ENCODE measurements around the gene ERI3. TPM values are rescaled to one million over a fixed set of nuclear protein-coding genes. Genes with fewer than 3 reads are reported as not detected.

Gene ERI3
- total and polyA plus RNA-seq, 10 of the 15 experiments (the other 5 are each of a cell fraction or from before 2014, with no cell fraction given), result 20.6 to 90.4 (median 41.2) TPM

GRCh38 chr1:44313265-44313918 is 41.7 kb downstream of the ERI3 start:
- H3K9ac ChIP-seq (ENCODE audit: control insufficient read depth, insufficient read depth, low read length), result no peak overlapping the region
- H3K27me3 ChIP-seq (replicated peaks in 1 of 2; ENCODE audit: control insufficient read depth in 2 of 2, insufficient read depth in 2 of 2, low read length in 1 of 2), result no peaks in the 10 kb centered on the region
- no peaks in the 10 kb centered on the region for H4K20me1 ChIP-seq (ENCODE audit: control insufficient read depth, insufficient read depth)
- 95% methylated on average over 3 of the region's 3 CpGs for WGBS (ENCODE audit: insufficient coverage, insufficient replicate concordance, low lambda C conversion rate, missing lambda C conversion rate)
- H3K4me3 ChIP-seq, result no peak overlapping the region
- no peak overlapping the region for H2AFZ ChIP-seq (ENCODE audit: control insufficient read depth, low read depth, low read length)
- TF ChIP-seq TAF1 (IDR thresholded peaks at IDR 0.05; ENCODE audit: borderline replicate concordance, low read depth, low read length) (no peak), ZBTB40 (IDR thresholded peaks at IDR 0.05; ENCODE audit: borderline replicate concordance) (no peak), CHD1 (IDR thresholded peaks at IDR 0.05; ENCODE audit: low read depth, low read length) (no peak), CREB1 (IDR thresholded peaks at IDR 0.05; ENCODE audit: low read depth) (no peak), CBX5 (IDR thresholded peaks at IDR 0.05; ENCODE audit: low read depth) (no peak), BCL11A (IDR thresholded peaks at IDR 0.05; ENCODE audit: low read depth, low read length) (no peak), CHD4 (IDR thresholded peaks at IDR 0.05) (no peak)
- ChIA-PET SMC1A (ENCODE audit: uncharacterized antibody, unreplicated experiment) (interaction anchor here (1.4 kb wide), 1 partner anchor 18 kb away, joined by 3 read pairs; no protein-coding TSS in a partner anchor), CTCF (interaction anchor here (1.3 to 2.4 kb wide), 3 partner anchors 8 to 96 kb away, joined by 3 to 8 read pairs (median 3); no protein-coding TSS in a partner anchor), POLR2A (interaction anchor here (0.7 kb wide), 1 partner anchor 17 kb away, joined by 3 read pairs; no protein-coding TSS in a partner anchor), RAD21 (ENCODE audit: unreplicated experiment) (no interaction called here)
- no peak for ATAC-seq
- in situ Hi-C loops (cut with MboI) (no loop called here), intact Hi-C loops (cut with micrococcal nuclease; ENCODE audit: unreplicated experiment) (no loop called here)
- no peaks in the 10 kb centered on the region for H3K9me3 ChIP-seq (replicated peaks; ENCODE audit: control insufficient read depth, insufficient read depth, low read length)
- no peak for DNase-seq (ENCODE audit: low read depth, low spot score)
- H3K79me2 ChIP-seq (ENCODE audit: control insufficient read depth, insufficient read depth, low read length), result no peaks in the 10 kb centered on the region
- no TSS peak for BruUV-seq (replicated peaks)
- H3K27ac ChIP-seq (ENCODE audit: control insufficient read depth, insufficient read depth), result no peak overlapping the region
- H3K4me1 ChIP-seq (ENCODE audit: control insufficient read depth, insufficient read depth, low read length), result no peaks in the 10 kb centered on the region
- no peak for FAIRE-seq
- peaks cover 2 to 5% of the 10 kb centered on the region in 2 experiments; a peak in 3 of 4 replicates for H3K36me3 ChIP-seq (ENCODE audit: control insufficient read depth in 2 of 2, insufficient read depth in 2 of 2, low read length in 1 of 2)
- no peak overlapping the region for H3K4me2 ChIP-seq (ENCODE audit: control insufficient read depth, insufficient read depth)

Data from GM12878 (cell line).